Neutrophil (primary cell): Measurements from ENCODE around the gene KLF14.
A peak's percentile ranks its signal among the peaks of the same experiment; 100 is the strongest.

Experiments
- H3K27ac ChIP-seq: fragments of 200-600 bp; sonication (generic); 2 replicates; pipeline ENCODE4 v1.5.1; 2016; ENCODE audit warnings: mild to moderate bottlenecking, moderate library complexity
- H3K27me3 ChIP-seq: fragments of 200-600 bp; sonication (generic); 2 replicates; pipeline ENCODE4 v1.6.0; 2016; ENCODE audit warnings: mild to moderate bottlenecking
- H3K36me3 ChIP-seq: fragments of 200-600 bp; sonication (generic); 2 replicates; pipeline ENCODE4 v1.5.1; 2017
- H3K4me1 ChIP-seq, 2 experiments: fragments of 200-600 bp in 1 of 2; sonication (generic) in 1 of 2; 1 replicate in 1 of 2; 2 replicates in 1 of 2; pipeline versions ENCODE4 v1.5.1 to v1.6.1; 2013 to 2016; ENCODE audit warnings: low read depth in 1 of 2, low read length in 1 of 2, mild to moderate bottlenecking in 1 of 2, moderate library complexity in 1 of 2; ENCODE audit not compliant: control insufficient read depth in 1 of 2, insufficient read depth in 1 of 2
- H3K4me3 ChIP-seq, 2 experiments: fragments of 200-600 bp in 1 of 2; sonication (generic) in 1 of 2; 1 replicate in 1 of 2; 2 replicates in 1 of 2; pipeline ENCODE4 v1.5.1; 2013 to 2016; ENCODE audit warnings: low read depth in 1 of 2, low read length in 1 of 2, mild to moderate bottlenecking in 1 of 2, moderate library complexity in 1 of 2
- H3K9me3 ChIP-seq: fragments of 200-600 bp; sonication (generic); 2 replicates; pipeline ENCODE4 v1.5.1; 2016
- TF ChIP-seq, protein P1 (sequence below): fragments of 200-600 bp; sonication (generic); IDR thresholded peaks from 2 replicates; pipeline ENCODE4 v1.5.1; 2016; ENCODE audit warnings: antibody characterized with exemption

KLF14 gene

GRCh38 chr7:130732980-130733930 is 752 bp downstream of the KLF14 start:
- no peak overlapping the region for H3K27ac ChIP-seq
- peaks cover 100% of the 10 kb centered on the region for H3K27me3 ChIP-seq
- H3K4me1 ChIP-seq, result peaks cover 11 to 14% of the 10 kb centered on the region in 2 experiments

GRCh38 chr7:130723784-130724183 is 10.2 kb downstream of the KLF14 start:
- H3K4me3 ChIP-seq, result no peak overlapping the region
- H3K4me1 ChIP-seq, result no peaks in the 10 kb centered on the region
- TF ChIP-seq, protein P1, sequence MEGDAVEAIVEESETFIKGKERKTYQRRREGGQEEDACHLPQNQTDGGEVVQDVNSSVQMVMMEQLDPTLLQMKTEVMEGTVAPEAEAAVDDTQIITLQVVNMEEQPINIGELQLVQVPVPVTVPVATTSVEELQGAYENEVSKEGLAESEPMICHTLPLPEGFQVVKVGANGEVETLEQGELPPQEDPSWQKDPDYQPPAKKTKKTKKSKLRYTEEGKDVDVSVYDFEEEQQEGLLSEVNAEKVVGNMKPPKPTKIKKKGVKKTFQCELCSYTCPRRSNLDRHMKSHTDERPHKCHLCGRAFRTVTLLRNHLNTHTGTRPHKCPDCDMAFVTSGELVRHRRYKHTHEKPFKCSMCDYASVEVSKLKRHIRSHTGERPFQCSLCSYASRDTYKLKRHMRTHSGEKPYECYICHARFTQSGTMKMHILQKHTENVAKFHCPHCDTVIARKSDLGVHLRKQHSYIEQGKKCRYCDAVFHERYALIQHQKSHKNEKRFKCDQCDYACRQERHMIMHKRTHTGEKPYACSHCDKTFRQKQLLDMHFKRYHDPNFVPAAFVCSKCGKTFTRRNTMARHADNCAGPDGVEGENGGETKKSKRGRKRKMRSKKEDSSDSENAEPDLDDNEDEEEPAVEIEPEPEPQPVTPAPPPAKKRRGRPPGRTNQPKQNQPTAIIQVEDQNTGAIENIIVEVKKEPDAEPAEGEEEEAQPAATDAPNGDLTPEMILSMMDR, result no peak
- no peak overlapping the region for H3K27ac ChIP-seq
- no peaks in the 10 kb centered on the region for H3K36me3 ChIP-seq
- no peaks in the 10 kb centered on the region for H3K9me3 ChIP-seq
- peaks cover 96% of the 10 kb centered on the region for H3K27me3 ChIP-seq

More at GRCh38 chr7:130732980-130733930, 752 bp downstream of the KLF14 start:
- TF ChIP-seq, protein P1, result no peak
- Histone ChIP-seq H3K9me3 (peaks cover 20% of the 10 kb centered on the region), H3K4me3 (peak overlapping the region; percentile 50 to 65), H3K36me3 (no peaks in the 10 kb centered on the region)

DNA sequence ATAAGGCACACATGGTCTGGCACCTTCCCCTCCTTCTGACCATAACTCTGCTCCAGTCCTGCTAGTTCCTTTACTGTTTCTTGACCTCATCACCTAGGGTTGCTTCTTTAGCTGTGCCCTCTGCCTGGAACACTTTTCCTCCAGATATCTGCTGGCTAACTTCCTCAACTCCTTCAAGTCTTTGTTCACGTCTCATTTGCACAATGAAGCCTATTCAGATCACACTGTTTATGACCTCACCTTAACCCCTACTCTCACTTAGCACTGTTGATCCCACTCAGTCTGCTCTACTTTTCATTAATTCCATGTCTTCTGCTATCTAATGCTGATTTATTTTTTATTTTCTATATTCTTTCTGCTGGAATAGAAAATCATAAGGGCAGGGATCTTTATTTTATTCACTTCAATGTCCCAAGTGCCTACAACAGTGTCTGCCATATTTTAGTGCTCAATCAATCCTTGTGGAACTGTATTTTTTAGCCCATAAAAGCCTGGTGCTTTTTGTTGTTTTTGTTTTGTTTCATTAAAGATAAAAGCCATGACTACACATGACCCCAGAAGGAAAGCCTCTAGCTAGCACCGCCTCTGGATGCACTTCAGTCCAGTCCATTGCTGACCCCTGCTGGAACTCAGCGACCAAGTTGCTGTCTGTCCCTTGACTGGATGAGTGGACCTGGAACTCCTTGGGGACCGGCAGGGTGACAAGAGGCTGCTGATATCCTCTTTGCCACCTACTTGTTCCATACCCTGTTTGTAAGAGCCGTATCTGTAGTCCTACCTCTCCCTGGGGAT is 12.3 kb downstream of the KLF14 start:
- TF ChIP-seq, protein P1, result no peak
- no peaks in the 10 kb centered on the region for H3K9me3 ChIP-seq
- H3K4me3 ChIP-seq, result no peak overlapping the region
- no peaks in the 10 kb centered on the region for H3K36me3 ChIP-seq
- H3K27ac ChIP-seq, result no peak overlapping the region
- H3K4me1 ChIP-seq, result no peaks in the 10 kb centered on the region
- peaks cover 85% of the 10 kb centered on the region for H3K27me3 ChIP-seq

GRCh38 chr7:130719541-130719940 is 14.5 kb downstream of the KLF14 start:
- Histone ChIP-seq H3K27me3 (peaks cover 77% of the 10 kb centered on the region), H3K4me1 (no peaks in the 10 kb centered on the region), H3K4me3 (no peak overlapping the region), H3K27ac (no peak overlapping the region), H3K9me3 (no peaks in the 10 kb centered on the region), H3K36me3 (no peaks in the 10 kb centered on the region)
- TF ChIP-seq, protein P1, result no peak

- Histone ChIP-seq H3K4me1 (no peaks in the 10 kb centered on the region), H3K27ac (no peak overlapping the region), H3K36me3 (no peaks in the 10 kb centered on the region), H3K4me3 (no peak overlapping the region), H3K27me3 (peaks cover 23% of the 10 kb centered on the region), H3K9me3 (no peaks in the 10 kb centered on the region)
- TF ChIP-seq, protein P1, result no peak
These were observed 21.6 kb downstream of the KLF14 start for GRCh38 chr7:130712416-130712815.
